Ovary (tissue), 9 donors: ENCODE results near the gene CARM1. TPM values are rescaled to one million over a fixed set of nuclear protein-coding genes. Genes with fewer than 3 reads are reported as not detected.
"Not testable (repeated sequence)": the region's sequence is repeated elsewhere in the genome, so short reads cannot be mapped to it uniquely, and the experiment has no call there.

Experiments
- DNase-seq, 5 donors: peaks; one replicate each; pipeline ENCODE4 v3.0.0-alpha.2; 2019 to 2020
- H3K27ac ChIP-seq, 2 donors: fragments of 200-600 bp; one replicate each; pipeline versions ENCODE4 v1.5.1 to v1.8.0; 2019 to 2022
- H3K27me3 ChIP-seq: fragments of 200-600 bp; one replicate; pipeline ENCODE4 v1.8.0; 2022
- H3K36me3 ChIP-seq: fragments of 200-600 bp; sonication (generic); one replicate; pipeline ENCODE4 v1.5.1; 2019
- H3K4me1 ChIP-seq: one replicate; pipeline ENCODE4 v1.8.1; 2013; ENCODE audit warnings: mild to moderate bottlenecking, moderate library complexity; ENCODE audit not compliant: insufficient read depth
- H3K4me3 ChIP-seq: fragments of 200-600 bp; sonication (generic); one replicate; pipeline ENCODE4 v1.5.1; 2017
- H3K9me3 ChIP-seq, 2 donors: fragments of 200-600 bp in 1 of 2; sonication (generic) in 1 of 2; one replicate each; pipeline versions ENCODE4 v1.5.1 to v1.8.1; 2013 to 2019; ENCODE audit warnings: mild to moderate bottlenecking in 1 of 2, moderate library complexity in 1 of 2
- CTCF ChIP-seq, 3 donors: fragments of 450-650 bp in 2 of 3; fragments of 200-600 bp in 1 of 3; IDR thresholded peaks; one replicate each; pipeline versions ENCODE4 v1.5.1 to v1.8.0; 2016 to 2022; ENCODE audit warnings: antibody characterized with exemption in 3 of 3, mild to moderate bottlenecking in 1 of 3
- EP300 ChIP-seq: sonication (generic); formaldehyde crosslinking; IDR thresholded peaks from one replicate; pipeline ENCODE4 v1.6.1; 2017; ENCODE audit warnings: antibody characterized with exemption
- POLR2A ChIP-seq: fragments of 450-650 bp; IDR thresholded peaks from one replicate; pipeline ENCODE4 v1.6.1; 2017; ENCODE audit warnings: antibody characterized with exemption, mild to moderate bottlenecking, moderate library complexity
- WGBS, 3 donors: extraction: QIAGEN DNeasy Blood & Tissue Kit in 1 of 3; methylation state at CpG; one replicate each; pipeline versions ENCODE4 v1.1.5 to v1.1.7; 2013 to 2017; 5-methylcytosine and 5-hydroxymethylcytosine counted together
- intact Hi-C, 4 donors: fragments of 100-400 bp; cut with DNase I; formaldehyde crosslinking; loops; one replicate each; pipeline versions ENCODE4 v1.11.0 to v1.15.1; 2022 to 2023
- polyA plus RNA-seq, 2 donors: library from polyadenylated mRNA; stranded (reverse); fragments of 200-250 nt in 1 of 2; fragments of 350-450 nt in 1 of 2; fragmentation: Illumina TruSeq in 1 of 2; extraction: RNeasy Lipid Tissue Mini Kit (QIAGEN cat#74804) in 1 of 2; gene quantifications; one replicate each; pipeline ENCODE4 v1.2.3, GENCODE V29; 2013 to 2014
- total RNA-seq, 7 donors: library from RNA; depleted of rRNA in 2 of 7; stranded (reverse); fragments of >200 nt in 2 of 7; fragmentation: NEBNext Ultra II Directional in 3 of 7; extraction: Animal tissue kit (Norgen Biotek cat#: 25700) in 3 of 7; gene quantifications; one replicate each; pipeline versions ENCODE4 v1.1.0 to v1.2.4, GENCODE V29; 2016 to 2023
- donor health status: DM: no; HTN: no; CAD: no; lungs with moderate emphysema.
- donor health status: DM: no; HTN: no; CAD: no.
- donor health status: Bipolar disorder and iron deficiency.
- donor health status: DM: yes; HTN: yes; CAD: no.
- donor health status: DM: no; HTN: no; CAD: no.
- donor health status: DM: yes; HTN: yes; CAD: no.

The CARM1 gene
- total and polyA plus RNA-seq, 9 donors, result 10.1 to 42.1 (median 38.1) TPM

- DNase-seq, result peak; percentile 95 to 98 (median 97)
- 0 to 1% (median 0%) methylated on average over 48 to 96 of the region's 96 CpGs for WGBS, 3 donors
- Histone ChIP-seq H3K9me3 (no peaks in the 10 kb centered on the region), H3K4me3 (peak within 1 kb of the TSS; percentile 93), H3K4me1 (peaks cover 15% of the 10 kb centered on the region), H3K36me3 (no peaks in the 10 kb centered on the region), H3K27ac (peak within 1 kb of the TSS; percentile 69 to 70), H3K27me3 (no peaks in the 10 kb centered on the region)
- TF ChIP-seq POLR2A (peak; percentile 39), EP300 (no peak)
- intact Hi-C loops, result loop anchor here in 2 of 4 donors (5.0 to 10.0 kb wide), 2 partner anchors 54 to 56 kb away; partner anchors contain the start of gene CARM1 (in 2 of the 2)
Observed at GRCh38 chr19:10928563-10929401, 57.4 kb downstream of the CARM1 start, which contains the start of the genes TIMM29 and YIPF2. TSS of gene TIMM29 (plus strand) at chr19:10928811. CDS start at chr19:10928823, 12 bp downstream. TSS of gene YIPF2 (minus strand) at chr19:10928639. CDS start at chr19:10928410, 229 bp downstream.

GRCh38 chr19:10929402-10929794 lies 58.0 kb downstream of the CARM1 start:
- Histone ChIP-seq H3K4me1 (peaks cover 15% of the 10 kb centered on the region), H3K36me3 (no peaks in the 10 kb centered on the region), H3K4me3 (peak overlapping the region; percentile 93), H3K9me3 (no peaks in the 10 kb centered on the region), H3K27me3 (no peaks in the 10 kb centered on the region), H3K27ac (no peak overlapping the region)
- WGBS, 3 donors, result 3 to 11% (median 4%) methylated on average over 10 to 27 of the region's 27 CpGs
- no peak for TF ChIP-seq CTCF (IDR thresholded peaks at IDR 0.05)
- no peak for TF ChIP-seq EP300
- TF ChIP-seq POLR2A, result no peak
- intact Hi-C loops, result loop anchor here in 2 of 4 donors (5.0 to 10.0 kb wide), 2 partner anchors 55 to 57 kb away; partner anchors contain the start of gene CARM1 (in 2 of the 2)
- no peak for DNase-seq

- Histone ChIP-seq H3K4me3 (no peak overlapping the region), H3K27me3 (no peaks in the 10 kb centered on the region), H3K9me3 (no peaks in the 10 kb centered on the region), H3K4me1 (no peaks in the 10 kb centered on the region), H3K36me3 (no peaks in the 10 kb centered on the region), H3K27ac (no peak overlapping the region)
- no peak for TF ChIP-seq EP300
- no peak for TF ChIP-seq CTCF (IDR thresholded peaks at IDR 0.05)
- no peak for TF ChIP-seq POLR2A
- intact Hi-C loops, result loop anchor here (5.0 to 10.0 kb wide), 6 partner anchors 82 to 197 kb away; no protein-coding TSS in a partner anchor
- DNase-seq, result no peak
- 81 to 90% (median 87%) methylated on average over 9 of the region's 9 CpGs for WGBS, 3 donors
Observed at GRCh38 chr19:10935371-10936059, 64.2 kb downstream of the CARM1 start.

GRCh38 chr19:10936661-10937084 lies 65.3 kb downstream of the CARM1 start:
- Histone ChIP-seq H3K4me3 (peak overlapping the region; percentile 18), H3K27me3 (no peaks in the 10 kb centered on the region), H3K27ac (no peak overlapping the region), H3K36me3 (no peaks in the 10 kb centered on the region), H3K9me3 (no peaks in the 10 kb centered on the region), H3K4me1 (no peaks in the 10 kb centered on the region)
- TF ChIP-seq POLR2A, result no peak
- no peak for TF ChIP-seq EP300
- TF ChIP-seq CTCF (IDR thresholded peaks at IDR 0.05), result peak; percentile 38 to 63 (median 45)
- intact Hi-C loops, result loop anchor here (5.0 to 10.0 kb wide), 6 partner anchors 81 to 196 kb away; no protein-coding TSS in a partner anchor
- WGBS, 3 donors, result 1% methylated on average over 11 of the region's 11 CpGs
- DNase-seq, result peak; percentile 54 to 71 (median 58)

GRCh38 chr19:10941649-10942048 lies 70.3 kb downstream of the CARM1 start:
- H3K27ac ChIP-seq, H3K36me3 ChIP-seq, H3K4me3 ChIP-seq, DNase-seq, H3K4me1 ChIP-seq, H3K9me3 ChIP-seq, H3K27me3 ChIP-seq: not testable (repeated sequence)
- intact Hi-C loops, result loop anchor here in 2 of 4 donors (5.0 to 10.0 kb wide), 3 partner anchors 91 to 273 kb away; no protein-coding TSS in a partner anchor
- 72 to 80% (median 72%) methylated on average over 14 of the region's 14 CpGs for WGBS, 3 donors

- DNase-seq, H3K27ac ChIP-seq, H3K27me3 ChIP-seq, H3K4me1 ChIP-seq, H3K36me3 ChIP-seq, H3K9me3 ChIP-seq, H3K4me3 ChIP-seq: not testable (repeated sequence)
- WGBS, 3 donors, result 82 to 96% (median 92%) methylated on average over 4 of the region's 4 CpGs
- intact Hi-C loops, result loop anchor here in 2 of 4 donors (5.0 to 10.0 kb wide), 3 partner anchors 89 to 271 kb away; no protein-coding TSS in a partner anchor
Observed at GRCh38 chr19:10943412-10943811, 72.1 kb downstream of the CARM1 start.
